Vagina (tissue), 2 donors: ENCODE measurements around the gene PTPN6. TPM values are rescaled to one million over a fixed set of nuclear protein-coding genes. Genes with fewer than 3 reads are reported as not detected.

Experiments
- DNase-seq, 2 donors: peaks; one replicate each; pipeline ENCODE4 v3.0.0-alpha.2; 2017; ENCODE audit errors: extremely low spot score in 2 of 2
- H3K27ac ChIP-seq: fragments of 200-600 bp; sonication (generic); one replicate; pipeline ENCODE4 v1.5.1; 2019
- H3K27me3 ChIP-seq: fragments of 200-600 bp; sonication (generic); one replicate; pipeline ENCODE4 v1.5.1; 2019
- H3K36me3 ChIP-seq, 2 donors: fragments of 200-600 bp; sonication (generic); one replicate each; pipeline ENCODE4 v1.5.1; 2017 to 2019
- H3K4me1 ChIP-seq: fragments of 200-600 bp; sonication (generic); one replicate; pipeline ENCODE4 v1.5.1; 2019
- H3K4me3 ChIP-seq, 2 donors: fragments of 200-600 bp; sonication (generic); 1 replicate in 1 of 2; 2 replicates in 1 of 2; pipeline ENCODE4 v1.5.1; 2016 to 2019
- H3K9me3 ChIP-seq: fragments of 200-600 bp; sonication (generic); one replicate; pipeline ENCODE4 v1.5.1; 2019
- POLR2A ChIP-seq, 2 donors: fragments of 450-650 bp; IDR thresholded peaks; one replicate each; pipeline ENCODE4 v1.6.1; 2017; ENCODE audit warnings: antibody characterized with exemption in 2 of 2, mild to moderate bottlenecking in 2 of 2, moderate library complexity in 2 of 2
- POLR2AphosphoS5 ChIP-seq, 2 donors: sonication (generic); formaldehyde crosslinking; IDR thresholded peaks; one replicate each; pipeline ENCODE4 v1.9.0; 2017; ENCODE audit warnings: antibody characterized with exemption in 2 of 2, mild to moderate bottlenecking in 2 of 2, low read depth in 1 of 2; ENCODE audit not compliant: insufficient read depth in 1 of 2
- intact Hi-C: fragments of 100-400 bp; cut with DNase I; formaldehyde crosslinking; loops from one replicate; pipeline ENCODE4 v1.15.1; 2023
- total RNA-seq: library from RNA; depleted of rRNA; stranded (reverse); fragments of >200 nt; gene quantifications from one replicate; pipeline ENCODE4 v1.2.3, GENCODE V29; 2016
- TF ChIP-seq, protein P1 (sequence below), 3 experiments: fragments of 450-650 bp in 2 of 3; fragments of 200-600 bp in 1 of 3; sonication (generic) in 1 of 3; IDR thresholded peaks; one replicate each; pipeline ENCODE4 v1.5.1; 2017 to 2019; ENCODE audit warnings: antibody characterized with exemption in 3 of 3, mild to moderate bottlenecking in 2 of 3, moderate library complexity in 2 of 3

PTPN6 gene
- total RNA-seq, 1 donor from 2014 or later = 17.4 TPM

DNA sequence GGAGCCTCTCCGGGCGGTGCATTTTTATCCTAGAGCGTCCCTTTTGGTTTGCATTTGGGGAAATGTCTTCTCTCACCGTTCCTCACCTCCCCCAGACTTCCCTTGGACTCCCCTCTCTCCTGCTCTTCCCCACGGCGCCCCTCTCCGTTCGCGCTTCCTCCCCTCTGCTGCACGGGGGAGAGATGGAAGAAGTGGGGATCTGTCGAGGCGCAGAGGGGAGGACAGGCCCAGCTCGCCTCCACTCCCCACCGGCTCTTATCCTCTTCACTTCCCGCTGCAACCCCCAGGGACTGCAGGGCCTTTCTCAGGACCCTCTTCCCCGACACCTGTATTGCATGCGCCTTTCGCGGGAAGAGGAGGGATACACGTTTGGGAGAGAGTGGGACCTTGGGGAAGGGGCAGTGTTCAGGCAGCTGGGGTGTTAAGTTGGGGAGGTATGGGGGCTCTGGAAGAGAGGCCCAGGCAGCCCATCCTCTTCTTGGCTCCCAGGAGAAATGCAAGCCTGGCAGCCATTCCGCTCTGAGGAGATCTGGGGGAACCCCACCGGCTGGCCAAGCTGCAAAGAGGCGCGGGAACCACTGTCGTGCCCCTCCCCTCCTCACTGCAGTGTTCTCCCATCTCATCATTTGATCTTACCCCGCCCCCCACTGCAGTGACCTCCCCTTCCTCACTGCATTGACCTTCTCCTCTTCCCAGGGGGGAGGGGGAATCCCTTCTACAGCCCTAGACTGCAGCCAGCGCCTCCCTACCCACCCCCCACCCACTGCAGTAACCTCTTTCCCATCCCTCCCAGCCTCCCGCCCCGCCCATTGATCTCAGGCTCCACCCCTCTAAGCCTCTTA, 36.0 kb upstream of the PTPN6 start:
- peaks cover 25% of the 10 kb centered on the region for H3K4me1 ChIP-seq
- intact Hi-C loops = no loop called here
- no peaks in the 10 kb centered on the region for H3K9me3 ChIP-seq
- no peak for DNase-seq
- H3K36me3 ChIP-seq = no peaks in the 10 kb centered on the region
- H3K27ac ChIP-seq = peak overlapping the region; percentile 92
- H3K27me3 ChIP-seq = no peaks in the 10 kb centered on the region
- H3K4me3 ChIP-seq = peak overlapping the region; percentile 70 to 73
- TF ChIP-seq, protein P1, sequence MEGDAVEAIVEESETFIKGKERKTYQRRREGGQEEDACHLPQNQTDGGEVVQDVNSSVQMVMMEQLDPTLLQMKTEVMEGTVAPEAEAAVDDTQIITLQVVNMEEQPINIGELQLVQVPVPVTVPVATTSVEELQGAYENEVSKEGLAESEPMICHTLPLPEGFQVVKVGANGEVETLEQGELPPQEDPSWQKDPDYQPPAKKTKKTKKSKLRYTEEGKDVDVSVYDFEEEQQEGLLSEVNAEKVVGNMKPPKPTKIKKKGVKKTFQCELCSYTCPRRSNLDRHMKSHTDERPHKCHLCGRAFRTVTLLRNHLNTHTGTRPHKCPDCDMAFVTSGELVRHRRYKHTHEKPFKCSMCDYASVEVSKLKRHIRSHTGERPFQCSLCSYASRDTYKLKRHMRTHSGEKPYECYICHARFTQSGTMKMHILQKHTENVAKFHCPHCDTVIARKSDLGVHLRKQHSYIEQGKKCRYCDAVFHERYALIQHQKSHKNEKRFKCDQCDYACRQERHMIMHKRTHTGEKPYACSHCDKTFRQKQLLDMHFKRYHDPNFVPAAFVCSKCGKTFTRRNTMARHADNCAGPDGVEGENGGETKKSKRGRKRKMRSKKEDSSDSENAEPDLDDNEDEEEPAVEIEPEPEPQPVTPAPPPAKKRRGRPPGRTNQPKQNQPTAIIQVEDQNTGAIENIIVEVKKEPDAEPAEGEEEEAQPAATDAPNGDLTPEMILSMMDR (IDR thresholded peaks at IDR 0.05) = no peak
- TF ChIP-seq POLR2A (IDR thresholded peaks at IDR 0.05) (no peak), POLR2AphosphoS5 (IDR thresholded peaks at IDR 0.05; ENCODE audit: insufficient read depth in 1 of 2, low read depth in 1 of 2) (no peak)

GRCh38 chr12:6915789-6916285, 35.3 kb upstream of the PTPN6 start:
- H3K36me3 ChIP-seq = no peaks in the 10 kb centered on the region
- intact Hi-C loops = no loop called here
- no peak for TF ChIP-seq POLR2AphosphoS5 (IDR thresholded peaks at IDR 0.05; ENCODE audit: insufficient read depth in 1 of 2, low read depth in 1 of 2)
- TF ChIP-seq, protein P1 (IDR thresholded peaks at IDR 0.05) = no peak
- TF ChIP-seq POLR2A (IDR thresholded peaks at IDR 0.05) = no peak
- peaks cover 25% of the 10 kb centered on the region for H3K4me1 ChIP-seq
- no peak for DNase-seq
- H3K4me3 ChIP-seq = peak overlapping the region; percentile 70 to 73
- H3K9me3 ChIP-seq = no peaks in the 10 kb centered on the region
- H3K27ac ChIP-seq = peak overlapping the region; percentile 92
- H3K27me3 ChIP-seq = no peaks in the 10 kb centered on the region

GRCh38 chr12:6916426-6917200, 34.5 kb upstream of the PTPN6 start:
- Histone ChIP-seq H3K36me3 (peaks cover 0 to 4% of the 10 kb centered on the region in 2 donors), H3K27ac (no peak overlapping the region)
- intact Hi-C loops = no loop called here

DNA sequence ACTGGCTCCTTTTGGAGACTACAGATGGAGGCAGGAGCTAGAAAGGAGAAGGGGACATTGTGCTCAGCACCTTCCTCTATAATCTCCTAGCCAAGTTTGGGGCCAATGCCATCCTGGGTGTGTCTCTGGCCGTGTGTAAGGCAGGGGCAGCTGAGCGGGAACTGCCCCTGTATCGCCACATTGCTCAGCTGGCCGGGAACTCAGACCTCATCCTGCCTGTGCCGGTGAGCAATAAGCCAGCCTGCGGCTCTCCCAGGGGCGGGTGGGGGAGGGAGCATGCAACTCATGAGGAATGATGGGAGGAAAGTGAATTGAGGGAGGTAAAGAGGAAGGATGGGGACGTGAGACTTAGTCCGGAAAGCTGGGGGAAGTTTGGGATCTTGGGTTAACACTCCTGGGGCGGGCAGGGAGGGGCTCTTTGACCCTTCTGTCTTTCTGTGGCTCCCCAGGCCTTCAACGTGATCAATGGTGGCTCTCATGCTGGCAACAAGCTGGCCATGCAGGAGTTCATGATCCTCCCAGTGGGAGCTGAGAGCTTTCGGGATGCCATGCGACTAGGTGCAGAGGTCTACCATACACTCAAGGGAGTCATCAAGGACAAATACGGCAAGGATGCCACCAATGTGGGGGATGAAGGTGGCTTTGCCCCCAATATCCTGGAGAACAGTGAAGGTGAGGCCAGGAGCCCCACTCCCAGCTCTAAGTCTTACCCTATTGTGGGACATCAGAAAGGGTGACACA, 33.5 kb upstream of the PTPN6 start:
- intact Hi-C loops = no loop called here
- Histone ChIP-seq H3K27ac (no peak overlapping the region), H3K4me1 (peaks cover 25% of the 10 kb centered on the region), H3K4me3 (no peak overlapping the region), H3K9me3 (no peaks in the 10 kb centered on the region), H3K27me3 (no peaks in the 10 kb centered on the region), H3K36me3 (peaks cover 0 to 10% of the 10 kb centered on the region in 2 donors)
- TF ChIP-seq POLR2A (IDR thresholded peaks at IDR 0.05) = no peak
- TF ChIP-seq POLR2AphosphoS5 (IDR thresholded peaks at IDR 0.05; ENCODE audit: insufficient read depth in 1 of 2, low read depth in 1 of 2) = no peak
- TF ChIP-seq, protein P1 (IDR thresholded peaks at IDR 0.05) = no peak
- no peak for DNase-seq

More at GRCh38 chr12:6916426-6917200, 34.5 kb upstream of the PTPN6 start:
- H3K4me3 ChIP-seq = no peak overlapping the region
- H3K27me3 ChIP-seq = no peaks in the 10 kb centered on the region
- H3K4me1 ChIP-seq = peaks cover 25% of the 10 kb centered on the region
- no peak for TF ChIP-seq POLR2A (IDR thresholded peaks at IDR 0.05)
- no peak for DNase-seq
- H3K9me3 ChIP-seq = no peaks in the 10 kb centered on the region

DNA sequence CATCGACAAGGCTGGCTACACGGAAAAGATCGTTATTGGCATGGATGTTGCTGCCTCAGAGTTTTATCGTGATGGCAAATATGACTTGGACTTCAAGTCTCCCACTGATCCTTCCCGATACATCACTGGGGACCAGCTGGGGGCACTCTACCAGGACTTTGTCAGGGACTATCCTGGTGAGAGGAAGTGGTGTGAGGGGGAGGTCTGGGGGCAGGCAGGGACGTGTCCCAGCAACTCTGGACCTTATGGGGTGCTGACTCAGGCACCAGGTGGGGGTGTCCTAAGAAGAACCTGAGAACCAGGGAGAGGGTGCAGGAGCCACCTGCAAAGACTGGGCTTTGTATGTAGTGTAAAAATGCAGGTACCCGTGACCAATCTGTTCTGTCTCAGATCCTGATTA, 31.6 kb upstream of the PTPN6 start:
- no peaks in the 10 kb centered on the region for H3K9me3 ChIP-seq
- H3K27ac ChIP-seq = no peak overlapping the region
- intact Hi-C loops = no loop called here
- TF ChIP-seq POLR2A (IDR thresholded peaks at IDR 0.05) (no peak), POLR2AphosphoS5 (IDR thresholded peaks at IDR 0.05; ENCODE audit: insufficient read depth in 1 of 2, low read depth in 1 of 2) (no peak)
- TF ChIP-seq, protein P1 (IDR thresholded peaks at IDR 0.05) = no peak
- peaks cover 20% of the 10 kb centered on the region for H3K4me1 ChIP-seq
- H3K36me3 ChIP-seq = peaks cover 0 to 10% of the 10 kb centered on the region in 2 donors
- no peak overlapping the region for H3K4me3 ChIP-seq
- no peaks in the 10 kb centered on the region for H3K27me3 ChIP-seq
- DNase-seq = no peak
